ENCODE data around the gene LGALS9. TPM values are rescaled to one million over a fixed set of nuclear protein-coding genes. Genes with fewer than 3 reads are reported as not detected.

The LGALS9 gene
- total and polyA plus RNA-seq, 2 donors (not counting 1 experiment from before 2014, with no cell fraction given), result 65.9 to 197 TPM

GRCh38 chr17:27590864-27591263 is 40.1 kb upstream of the LGALS9 start:
- H3K4me3 ChIP-seq (ENCODE audit: control extremely low read depth in 1 of 5, extremely low read depth in 1 of 5, insufficient read depth in 1 of 5, low read depth in 2 of 5, low read length in 4 of 5), result no peak overlapping the region
- H3K4me2 ChIP-seq (replicated peaks; ENCODE audit: low read depth, low read length, poor library complexity, severe bottlenecking), result no peak overlapping the region
- peaks cover under 1% of the 10 kb centered on the region for H3K4me1 Mint-ChIP-seq
- CTCF ChIA-PET, result interaction anchor here (1.6 to 6.6 kb wide), 2 partner anchors 12 to 61 kb away, joined by 3 to 51 read pairs; no protein-coding TSS in a partner anchor
- H3K79me2 ChIP-seq (ENCODE audit: control insufficient read depth, insufficient read depth, low read length), result no peaks in the 10 kb centered on the region
- H3K4me1 ChIP-seq (ENCODE audit: control insufficient read depth in 2 of 2, insufficient read depth in 2 of 2, low read length in 2 of 2), result no peaks in the 10 kb centered on the region
- intact Hi-C loops (cut with micrococcal nuclease), result no loop called here
- no peaks in the 10 kb centered on the region for H4K20me1 ChIP-seq (ENCODE audit: control insufficient read depth, insufficient read depth, low read length, poor library complexity, severe bottlenecking)
- no peak overlapping the region for H3K4me3 Mint-ChIP-seq
- H2AFZ ChIP-seq (ENCODE audit: insufficient read depth, low read depth, low read length, poor library complexity, severe bottlenecking), result no peak overlapping the region
- H3K36me3 ChIP-seq (replicated peaks in 1 of 2; ENCODE audit: control extremely low read depth in 1 of 2, control insufficient read depth in 1 of 2, extremely low read depth in 1 of 2, insufficient read depth in 2 of 2, low read length in 1 of 2), result peaks cover 0 to 9% of the 10 kb centered on the region in 2 experiments
- H3K9me3 ChIP-seq (ENCODE audit: control extremely low read depth in 1 of 3, control insufficient read depth in 2 of 3, insufficient read depth in 1 of 3, low read length in 2 of 3), result no peaks in the 10 kb centered on the region
- TF ChIP-seq EZH2 (IDR thresholded peaks at IDR 0.05; ENCODE audit: borderline replicate concordance, insufficient read depth, low read depth, low read length, poor library complexity, severe bottlenecking), result no peak
- TF ChIP-seq, protein P1, sequence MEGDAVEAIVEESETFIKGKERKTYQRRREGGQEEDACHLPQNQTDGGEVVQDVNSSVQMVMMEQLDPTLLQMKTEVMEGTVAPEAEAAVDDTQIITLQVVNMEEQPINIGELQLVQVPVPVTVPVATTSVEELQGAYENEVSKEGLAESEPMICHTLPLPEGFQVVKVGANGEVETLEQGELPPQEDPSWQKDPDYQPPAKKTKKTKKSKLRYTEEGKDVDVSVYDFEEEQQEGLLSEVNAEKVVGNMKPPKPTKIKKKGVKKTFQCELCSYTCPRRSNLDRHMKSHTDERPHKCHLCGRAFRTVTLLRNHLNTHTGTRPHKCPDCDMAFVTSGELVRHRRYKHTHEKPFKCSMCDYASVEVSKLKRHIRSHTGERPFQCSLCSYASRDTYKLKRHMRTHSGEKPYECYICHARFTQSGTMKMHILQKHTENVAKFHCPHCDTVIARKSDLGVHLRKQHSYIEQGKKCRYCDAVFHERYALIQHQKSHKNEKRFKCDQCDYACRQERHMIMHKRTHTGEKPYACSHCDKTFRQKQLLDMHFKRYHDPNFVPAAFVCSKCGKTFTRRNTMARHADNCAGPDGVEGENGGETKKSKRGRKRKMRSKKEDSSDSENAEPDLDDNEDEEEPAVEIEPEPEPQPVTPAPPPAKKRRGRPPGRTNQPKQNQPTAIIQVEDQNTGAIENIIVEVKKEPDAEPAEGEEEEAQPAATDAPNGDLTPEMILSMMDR (IDR thresholded peaks at IDR 0.05), result no peak
- ATAC-seq (ENCODE audit: low read depth), result no peak
- no peaks in the 10 kb centered on the region for H3K9me3 Mint-ChIP-seq (ENCODE audit: insufficient read depth)
- no peak overlapping the region for H3K27ac Mint-ChIP-seq
- no peaks in the 10 kb centered on the region for H3K27me3 Mint-ChIP-seq
- no peak for DNase-seq
- no peak overlapping the region for H3K27ac ChIP-seq (ENCODE audit: low read length in 2 of 2)
- H3K9ac ChIP-seq (ENCODE audit: low read length), result no peak overlapping the region
- WGBS (ENCODE audit: insufficient coverage), result 100% methylated on average over 2 of the region's 3 CpGs
- POLR2A ChIA-PET, result no interaction called here
- no peaks in the 10 kb centered on the region for H3K27me3 ChIP-seq (replicated peaks in 1 of 4; ENCODE audit: control extremely low read depth in 1 of 4, control insufficient read depth in 3 of 4, insufficient read depth in 4 of 4, low read length in 3 of 4)

GRCh38 chr17:27591986-27592385 is 39.0 kb upstream of the LGALS9 start:
- no CpG with 5 or more reads among the region's 3 CpGs for WGBS (ENCODE audit: insufficient coverage)
- CTCF ChIA-PET, result interaction anchor here (0.7 to 6.6 kb wide), 3 partner anchors 10 to 212 kb away, joined by 3 to 51 read pairs (median 4); partner anchors contain the start of gene KSR1

More at GRCh38 chr17:27591986-27592385, 39.0 kb upstream of the LGALS9 start:
- Mint-ChIP-seq H3K4me3 (no peak overlapping the region), H3K4me1 (no peaks in the 10 kb centered on the region), H3K27me3 (no peaks in the 10 kb centered on the region), H3K9me3 (ENCODE audit: insufficient read depth) (no peaks in the 10 kb centered on the region), H3K27ac (no peak overlapping the region)
- POLR2A ChIA-PET, result no interaction called here
- H3K27me3 ChIP-seq (replicated peaks in 1 of 4; ENCODE audit: control extremely low read depth in 1 of 4, control insufficient read depth in 3 of 4, insufficient read depth in 4 of 4, low read length in 3 of 4), result no peaks in the 10 kb centered on the region
- no peak overlapping the region for H3K4me3 ChIP-seq (ENCODE audit: control extremely low read depth in 1 of 5, extremely low read depth in 1 of 5, insufficient read depth in 1 of 5, low read depth in 2 of 5, low read length in 4 of 5)
- H3K27ac ChIP-seq (ENCODE audit: low read length in 2 of 2), result no peak overlapping the region
- H3K79me2 ChIP-seq (ENCODE audit: control insufficient read depth, insufficient read depth, low read length), result no peaks in the 10 kb centered on the region
- intact Hi-C loops (cut with micrococcal nuclease), result no loop called here
- no peaks in the 10 kb centered on the region for H3K9me3 ChIP-seq (ENCODE audit: control extremely low read depth in 1 of 3, control insufficient read depth in 2 of 3, insufficient read depth in 1 of 3, low read length in 2 of 3)
- no peak overlapping the region for H2AFZ ChIP-seq (ENCODE audit: insufficient read depth, low read depth, low read length, poor library complexity, severe bottlenecking)
- ATAC-seq (ENCODE audit: low read depth), result no peak
- no peaks in the 10 kb centered on the region for H3K4me1 ChIP-seq (ENCODE audit: control insufficient read depth in 2 of 2, insufficient read depth in 2 of 2, low read length in 2 of 2)
- H4K20me1 ChIP-seq (ENCODE audit: control insufficient read depth, insufficient read depth, low read length, poor library complexity, severe bottlenecking), result no peaks in the 10 kb centered on the region
- no peak overlapping the region for H3K4me2 ChIP-seq (replicated peaks; ENCODE audit: low read depth, low read length, poor library complexity, severe bottlenecking)
- H3K36me3 ChIP-seq (replicated peaks in 1 of 2; ENCODE audit: control extremely low read depth in 1 of 2, control insufficient read depth in 1 of 2, extremely low read depth in 1 of 2, insufficient read depth in 2 of 2, low read length in 1 of 2), result peaks cover 0 to 10% of the 10 kb centered on the region in 2 experiments
- H3K9ac ChIP-seq (ENCODE audit: low read length), result no peak overlapping the region
- TF ChIP-seq EZH2 (IDR thresholded peaks at IDR 0.05; ENCODE audit: borderline replicate concordance, insufficient read depth, low read depth, low read length, poor library complexity, severe bottlenecking), result no peak
- TF ChIP-seq, protein P1 (IDR thresholded peaks at IDR 0.05), result no peak
- DNase-seq, result no peak
